DMS153 treated with DMSO at 0.1 percent for 48 hours (cell line): ENCODE results near the gene KRT76.
A peak's percentile ranks its signal among the peaks of the same experiment; 100 is the strongest.
"Not testable (repeated sequence)": the region's sequence is repeated elsewhere in the genome, so short reads cannot be mapped to it uniquely, and the experiment has no call there.

Source experiments
- DNase-seq: peaks from one replicate; lab custom pipeline; 2025; ENCODE audit not compliant: unreplicated experiment; lab: John Stamatoyannopoulos, UW

The KRT76 gene

GRCh38 chr12:52761802-52762201 lies 15.3 kb downstream of the KRT76 start:
- DNase-seq, result no peak

- not testable (repeated sequence) for DNase-seq
These were observed 15.9 kb downstream of the KRT76 start for GRCh38 chr12:52761218-52761617.

DNA sequence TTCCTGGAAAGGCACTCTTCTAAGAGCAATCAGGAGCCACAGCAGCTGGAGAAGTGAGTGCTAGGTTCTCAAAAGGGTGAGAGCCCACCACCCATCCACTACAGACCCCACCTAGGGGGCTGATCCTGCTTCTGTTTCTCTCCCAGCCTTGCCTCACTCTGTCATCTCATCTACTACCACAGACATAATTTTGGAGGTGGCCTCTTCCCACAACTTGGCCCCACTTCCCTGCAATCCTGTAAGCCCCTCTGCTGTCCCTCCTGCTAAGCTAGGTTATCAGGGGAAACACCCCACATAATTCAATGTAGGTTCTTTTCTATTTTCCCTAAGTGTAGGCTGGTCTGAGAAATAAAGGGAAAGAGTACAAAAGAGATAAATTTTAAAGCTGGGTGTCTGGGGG lies 16.5 kb downstream of the KRT76 start:
- no peak for DNase-seq

DNA sequence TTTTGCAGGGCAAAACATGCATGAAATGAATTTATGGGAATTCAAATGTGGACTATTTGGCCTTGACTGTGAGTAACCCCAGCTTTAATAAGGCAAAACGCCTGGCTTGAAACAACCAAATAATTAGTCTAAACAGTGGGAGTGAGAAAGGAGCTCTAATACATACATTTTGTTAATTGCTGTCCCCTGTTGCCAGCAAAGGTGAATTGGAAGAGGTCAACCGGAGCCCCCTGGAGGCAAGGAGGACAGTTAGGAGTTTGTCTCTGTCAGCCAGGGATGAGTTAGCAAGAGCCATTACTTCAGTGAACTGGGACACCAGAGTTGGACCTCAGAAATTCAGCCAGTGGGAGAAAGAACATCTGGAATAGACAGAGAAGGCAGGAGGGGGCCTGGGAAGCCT lies 17.4 kb downstream of the KRT76 start:
- no peak for DNase-seq

DNA sequence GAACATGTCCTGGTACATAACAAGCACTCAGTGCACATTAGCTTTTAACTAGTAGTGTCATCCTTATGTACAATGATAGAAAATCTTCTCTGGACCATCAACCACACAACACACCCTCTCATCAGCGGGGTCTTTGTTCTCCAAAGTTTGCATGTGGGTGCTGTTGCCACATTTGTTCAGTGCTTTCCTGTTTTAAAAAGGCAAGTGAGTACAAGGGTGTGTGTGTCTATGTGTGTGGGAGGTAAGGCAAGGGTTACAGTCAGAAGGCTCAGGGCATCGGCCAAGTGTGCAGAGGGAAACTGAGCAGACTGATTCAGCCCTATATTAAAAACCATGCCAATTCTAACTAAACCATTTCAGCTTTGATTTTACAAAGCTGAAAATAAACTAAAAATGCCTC lies 17.9 kb downstream of the KRT76 start:
- no peak for DNase-seq

DNA sequence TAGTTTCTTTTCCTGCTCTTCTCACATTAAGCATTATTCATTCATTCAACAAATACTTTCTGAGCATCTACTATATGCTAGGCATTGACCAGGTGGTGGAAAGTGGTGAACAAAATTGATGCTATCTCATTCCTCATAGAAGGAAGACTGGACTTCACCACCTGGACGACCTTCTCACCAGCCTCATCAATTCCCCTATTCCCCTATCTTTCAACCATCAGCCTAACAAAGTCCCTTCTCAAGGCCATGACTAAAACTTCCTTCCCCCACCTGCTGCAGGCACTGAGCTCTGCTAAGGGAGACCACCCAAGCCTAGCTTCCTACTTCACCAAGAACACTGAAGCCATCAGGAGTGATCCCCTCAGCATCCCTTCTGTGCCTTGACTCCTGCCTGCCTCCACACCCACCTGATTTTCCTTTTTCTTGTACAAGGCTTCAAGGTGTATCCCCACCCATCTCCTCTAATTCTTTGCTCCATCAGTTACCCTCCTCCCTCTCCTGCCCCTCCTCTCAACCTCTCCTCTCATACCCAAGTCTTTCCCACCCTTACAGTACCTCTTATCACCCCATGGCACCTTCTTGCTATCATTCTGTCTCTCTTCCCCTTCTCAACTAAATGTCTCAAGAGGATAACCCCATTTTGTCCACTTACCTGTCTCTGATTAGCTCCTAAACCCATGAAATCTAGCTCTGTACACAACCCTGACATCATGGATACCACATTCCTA lies 19.5 kb downstream of the KRT76 start:
- no peak for DNase-seq

- DNase-seq, result no peak
These were observed 20.7 kb downstream of the KRT76 start for GRCh38 chr12:52756281-52756960.

DNA sequence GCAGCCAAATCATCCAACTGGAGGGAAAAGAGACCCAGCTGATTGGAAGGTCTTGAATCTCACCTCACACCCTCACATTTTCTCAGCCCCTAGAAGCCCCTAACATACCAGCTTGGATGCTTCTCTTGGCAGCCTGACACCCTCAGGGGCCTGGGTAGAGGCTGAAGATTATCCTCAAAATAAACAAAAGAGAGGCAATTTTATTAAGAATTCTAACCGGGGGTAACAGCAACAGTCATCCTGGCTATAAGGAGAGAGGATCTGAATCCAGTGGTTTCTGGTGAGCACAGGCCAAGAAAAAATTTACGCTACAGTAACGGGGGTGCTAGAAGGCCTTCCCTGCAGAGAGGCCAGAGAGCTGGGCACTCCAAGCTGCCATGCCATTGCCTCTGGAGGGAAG lies 21.6 kb downstream of the KRT76 start:
- no peak for DNase-seq

- no peak for DNase-seq
These were observed 23.0 kb downstream of the KRT76 start for GRCh38 chr12:52754135-52754534.

GRCh38 chr12:52753283-52753682 lies 23.9 kb downstream of the KRT76 start:
- DNase-seq, result no peak

GRCh38 chr12:52752516-52752915 lies 24.6 kb downstream of the KRT76 start:
- DNase-seq, result no peak

- DNase-seq, result no peak
These were observed 25.4 kb downstream of the KRT76 start for GRCh38 chr12:52751795-52752194.

- not testable (repeated sequence) for DNase-seq
These were observed 26.6 kb downstream of the KRT76 start for GRCh38 chr12:52750532-52750931.

GRCh38 chr12:52749827-52750226 lies 27.3 kb downstream of the KRT76 start:
- no peak for DNase-seq

- no peak for DNase-seq
These were observed 28.6 kb downstream of the KRT76 start for GRCh38 chr12:52748578-52748977.

DNA sequence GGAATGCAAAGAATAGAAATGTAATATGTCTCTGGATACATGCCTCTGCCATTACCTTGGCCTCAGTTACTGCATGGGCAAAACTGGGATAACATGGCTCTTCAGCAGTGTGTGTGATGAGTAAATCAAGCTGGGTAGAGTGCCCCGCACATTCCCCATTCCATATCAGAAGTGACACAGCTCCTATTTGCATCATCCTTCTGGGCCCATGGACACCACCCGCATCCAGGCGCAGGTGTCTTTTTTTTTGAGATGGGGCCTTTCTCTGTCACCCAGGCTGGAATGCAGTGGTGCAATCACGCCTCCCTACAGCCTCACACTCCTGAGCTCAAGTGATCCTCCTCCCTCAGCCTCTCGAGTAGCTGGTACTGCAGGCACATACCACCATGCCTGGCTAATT lies 31.6 kb downstream of the KRT76 start:
- DNase-seq, result no peak

GRCh38 chr12:52744493-52745156 lies 32.5 kb downstream of the KRT76 start:
- no peak for DNase-seq

DNA sequence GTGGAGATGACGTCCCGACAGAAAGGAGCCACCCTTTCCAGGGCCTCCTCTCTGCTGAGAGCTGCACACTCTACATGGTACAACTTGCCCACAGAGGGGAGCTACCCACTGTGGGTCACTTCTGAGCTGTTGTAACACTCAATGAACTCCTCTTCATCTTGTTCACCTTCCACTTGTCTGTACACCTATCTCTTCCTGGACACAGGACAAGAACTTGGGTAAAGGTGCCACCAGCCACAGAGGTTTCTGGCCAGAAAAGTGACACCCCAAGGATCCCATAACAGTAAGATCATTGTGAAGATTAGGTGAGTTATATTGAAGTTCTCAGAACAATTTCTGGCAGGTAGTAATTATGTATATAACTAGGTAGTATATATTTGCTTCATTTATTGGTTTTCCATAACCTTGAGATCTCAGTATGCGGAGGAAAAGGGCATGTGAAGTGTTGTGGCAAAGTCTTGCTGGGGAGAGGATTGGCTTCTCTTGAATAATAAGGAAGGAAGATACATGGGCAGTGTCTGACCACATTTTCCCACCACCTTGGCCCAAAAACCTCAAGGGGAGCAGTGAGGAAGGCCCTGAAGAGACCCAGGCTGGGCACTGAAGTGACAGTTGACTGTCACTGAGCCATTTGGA lies 34.2 kb downstream of the KRT76 start:
- no peak for DNase-seq

DNA sequence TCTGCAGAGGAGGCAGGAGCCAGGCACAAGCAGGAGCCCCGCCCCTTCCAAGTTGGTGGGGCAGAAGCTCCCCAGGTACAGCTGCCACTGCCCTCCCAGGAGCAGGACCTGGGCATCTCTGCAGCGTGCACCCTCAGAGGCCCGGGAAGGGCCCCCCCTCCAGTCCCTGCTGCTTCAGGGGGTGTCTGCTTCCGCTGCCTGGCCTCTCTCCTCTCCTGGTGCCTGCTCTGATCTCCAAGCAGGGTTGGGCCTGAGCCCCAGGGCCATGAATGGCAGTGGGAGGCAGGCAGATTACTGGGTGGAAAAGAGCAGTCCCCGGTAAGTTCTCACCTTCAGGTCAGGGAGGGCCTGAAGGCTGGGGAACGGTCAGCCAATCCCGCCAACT lies 35.0 kb downstream of the KRT76 start:
- DNase-seq, result no peak

- DNase-seq, result no peak
These were observed 35.6 kb downstream of the KRT76 start for GRCh38 chr12:52741375-52742195.

GRCh38 chr12:52740584-52740983 lies 36.6 kb downstream of the KRT76 start:
- peak; percentile 77 for DNase-seq
